ENCODE data around the gene CD164.
A peak's percentile ranks its signal among the peaks of the same experiment; 100 is the strongest.

Gene CD164

DNA sequence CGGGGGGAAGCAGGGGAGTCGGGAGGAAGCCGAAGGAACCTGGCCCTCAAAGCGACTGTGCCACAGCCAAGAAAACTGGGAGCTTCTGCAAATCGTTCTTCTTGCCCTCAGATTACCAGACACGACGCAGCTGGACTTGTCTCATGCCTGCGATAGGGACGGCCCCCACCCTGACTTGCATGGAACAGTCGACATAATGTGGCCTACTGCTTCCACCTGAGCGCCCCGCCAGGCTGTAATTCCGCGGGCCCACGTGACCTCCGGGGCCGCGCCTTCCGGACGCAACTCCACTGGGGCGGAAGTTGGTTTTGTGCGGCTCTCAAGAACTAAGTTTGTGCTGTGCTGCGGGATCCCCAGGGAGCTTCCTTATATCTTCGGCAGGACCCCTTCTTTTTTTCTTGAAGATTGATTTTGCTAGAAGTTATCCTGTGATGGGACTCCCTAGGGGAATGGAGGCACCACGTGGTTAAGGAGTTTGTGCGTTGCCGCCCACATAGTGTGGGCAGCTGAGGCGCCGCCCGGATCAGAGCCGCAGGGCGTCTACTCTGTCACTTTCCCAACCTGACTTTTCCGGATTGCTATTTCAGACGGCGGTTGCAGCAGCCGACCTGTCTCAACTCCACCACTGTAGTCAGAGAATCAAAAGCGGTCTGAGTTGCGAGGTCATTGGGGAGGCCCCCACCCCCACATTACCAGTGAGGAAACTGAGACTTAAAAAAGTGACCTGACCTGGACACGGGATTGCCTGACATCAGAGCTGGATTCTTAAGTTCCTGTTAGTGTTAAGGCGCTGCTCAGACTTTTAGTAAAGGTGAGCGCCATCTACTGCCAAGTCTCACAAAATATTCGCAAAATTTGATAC lies 540 bp upstream of the CD164 start:
- peak; percentile 93 to 96 for DNase-seq
- Histone ChIP-seq H3K4me1 (peaks cover 0 to 36% (median 16%) of the 10 kb centered on the region in 4 donors), H3K4me3 (peak overlapping the region; percentile 84 to 95), H3K27me3 (no peaks in the 10 kb centered on the region), H3K36me3 (peaks cover 0 to 9% (median 5%) of the 10 kb centered on the region in 3 donors), H3K9me3 (no peaks in the 10 kb centered on the region), H3K27ac (peak overlapping the region; percentile 98 to 100)
- intact Hi-C loops (cut with DNase I; ENCODE audit: low total_unique reads) = loop anchor here (2.0 to 10.0 kb wide), 6 partner anchors 58 to 826 kb away; partner anchors contain the start of genes CEP57L1, PPIL6, SESN1 and SMPD2
- TF ChIP-seq, protein P1, sequence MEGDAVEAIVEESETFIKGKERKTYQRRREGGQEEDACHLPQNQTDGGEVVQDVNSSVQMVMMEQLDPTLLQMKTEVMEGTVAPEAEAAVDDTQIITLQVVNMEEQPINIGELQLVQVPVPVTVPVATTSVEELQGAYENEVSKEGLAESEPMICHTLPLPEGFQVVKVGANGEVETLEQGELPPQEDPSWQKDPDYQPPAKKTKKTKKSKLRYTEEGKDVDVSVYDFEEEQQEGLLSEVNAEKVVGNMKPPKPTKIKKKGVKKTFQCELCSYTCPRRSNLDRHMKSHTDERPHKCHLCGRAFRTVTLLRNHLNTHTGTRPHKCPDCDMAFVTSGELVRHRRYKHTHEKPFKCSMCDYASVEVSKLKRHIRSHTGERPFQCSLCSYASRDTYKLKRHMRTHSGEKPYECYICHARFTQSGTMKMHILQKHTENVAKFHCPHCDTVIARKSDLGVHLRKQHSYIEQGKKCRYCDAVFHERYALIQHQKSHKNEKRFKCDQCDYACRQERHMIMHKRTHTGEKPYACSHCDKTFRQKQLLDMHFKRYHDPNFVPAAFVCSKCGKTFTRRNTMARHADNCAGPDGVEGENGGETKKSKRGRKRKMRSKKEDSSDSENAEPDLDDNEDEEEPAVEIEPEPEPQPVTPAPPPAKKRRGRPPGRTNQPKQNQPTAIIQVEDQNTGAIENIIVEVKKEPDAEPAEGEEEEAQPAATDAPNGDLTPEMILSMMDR (IDR thresholded peaks at IDR 0.05) = peak; percentile 43 to 62

DNA sequence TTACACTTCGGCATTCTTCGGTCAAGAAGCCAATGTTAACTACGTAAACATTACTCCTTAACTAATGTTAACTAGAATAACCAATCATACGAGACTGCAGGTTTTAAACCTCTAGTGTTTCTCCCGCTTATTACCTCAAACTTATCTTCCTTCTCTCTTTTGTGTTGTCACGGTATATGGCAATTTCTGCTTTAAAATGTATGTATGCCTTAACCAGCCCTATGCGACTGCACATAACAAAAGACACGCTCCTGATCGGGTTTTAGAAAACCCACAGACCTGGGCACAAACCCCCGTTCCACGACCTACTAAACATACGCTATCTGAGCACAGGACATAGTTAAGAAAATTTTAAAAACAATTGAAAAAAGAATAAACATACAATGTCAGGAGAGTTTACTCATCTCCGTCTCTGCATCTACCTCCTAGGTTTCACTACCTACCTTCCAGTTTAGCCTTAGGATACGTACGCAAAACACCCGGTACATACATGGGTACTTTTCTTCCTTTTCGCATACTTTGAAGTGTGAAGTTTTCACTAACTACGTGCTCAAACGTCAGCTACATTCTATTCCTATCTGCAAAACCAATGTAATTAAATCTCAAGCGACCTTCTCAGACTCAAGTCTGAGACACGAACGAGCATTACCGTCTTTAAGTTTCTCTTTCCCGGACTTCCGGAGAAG lies 1.1 kb downstream of the CD164 start:
- H3K4me1 ChIP-seq = peaks cover 0 to 48% (median 16%) of the 10 kb centered on the region in 4 donors
- no peaks in the 10 kb centered on the region for H3K9me3 ChIP-seq
- H3K4me3 ChIP-seq = peak overlapping the region; percentile 84 to 95
- no peaks in the 10 kb centered on the region for H3K27me3 ChIP-seq
- DNase-seq = no peak
- peak overlapping the region; percentile 98 to 100 for H3K27ac ChIP-seq
- intact Hi-C loops (cut with DNase I; ENCODE audit: low total_unique reads) = loop anchor here (5.0 to 10.0 kb wide), 4 partner anchors 84 to 824 kb away; partner anchors contain the start of genes CEP57L1 and SESN1
- peaks cover 12 to 23% (median 21%) of the 10 kb centered on the region in 3 donors for H3K36me3 ChIP-seq
- TF ChIP-seq, protein P1 (IDR thresholded peaks at IDR 0.05) = no peak

DNA sequence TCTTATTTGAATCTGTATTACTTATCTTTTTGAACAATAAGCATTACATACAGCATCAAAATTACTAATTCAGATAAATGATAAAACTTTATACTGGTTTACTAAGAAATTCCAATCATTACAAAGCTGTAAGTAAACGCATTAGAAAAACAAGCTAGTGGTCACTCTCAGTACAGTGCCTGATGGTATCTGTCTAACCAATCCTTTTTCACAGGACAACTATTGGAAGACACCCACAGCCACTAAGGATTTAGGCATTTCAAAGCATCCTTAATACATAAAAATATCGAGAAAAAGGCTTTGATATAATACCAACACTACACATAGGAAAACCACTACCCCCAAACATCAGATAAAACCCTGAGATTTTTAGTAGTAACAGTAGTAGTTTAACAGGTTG lies 2.6 kb downstream of the CD164 start:
- intact Hi-C loops (cut with DNase I; ENCODE audit: low total_unique reads) = loop anchor here (5.0 to 10.0 kb wide), 4 partner anchors 82 to 822 kb away; partner anchors contain the start of genes CEP57L1 and SESN1
- H3K4me1 ChIP-seq = peaks cover 0 to 50% (median 16%) of the 10 kb centered on the region in 4 donors
- no peaks in the 10 kb centered on the region for H3K27me3 ChIP-seq
- no peak for DNase-seq
- no peaks in the 10 kb centered on the region for H3K9me3 ChIP-seq
- TF ChIP-seq, protein P1 (IDR thresholded peaks at IDR 0.05) = no peak
- peaks cover 27 to 36% (median 35%) of the 10 kb centered on the region in 3 donors for H3K36me3 ChIP-seq
- H3K4me3 ChIP-seq = peak overlapping the region; percentile 84 to 95
- peak overlapping the region; percentile 12 to 98 for H3K27ac ChIP-seq

DNA sequence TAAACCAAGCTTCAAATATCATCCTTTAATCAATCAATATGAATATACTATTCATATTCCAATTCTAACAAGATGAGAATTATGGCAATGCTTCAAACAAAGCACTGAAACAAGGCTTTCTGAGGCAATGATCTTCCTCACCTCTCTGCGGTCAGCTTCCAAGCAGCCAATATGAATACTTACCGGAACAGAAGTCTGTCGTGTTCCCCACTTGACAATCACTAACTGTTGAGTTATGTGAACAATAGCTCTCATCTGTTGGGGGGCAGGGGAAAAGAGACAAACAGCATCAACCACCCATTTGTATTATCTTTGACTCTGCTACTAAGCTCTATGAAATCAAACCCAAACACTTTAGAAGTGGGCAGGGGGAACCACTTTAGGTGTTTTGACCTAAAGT lies 4.5 kb downstream of the CD164 start:
- intact Hi-C loops (cut with DNase I; ENCODE audit: low total_unique reads) = no loop called here
- DNase-seq = no peak
- H3K27ac ChIP-seq = no peak overlapping the region
- TF ChIP-seq, protein P1 (IDR thresholded peaks at IDR 0.05) = no peak
- peaks cover 0 to 55% (median 10%) of the 10 kb centered on the region in 4 donors for H3K4me1 ChIP-seq
- peaks cover 44 to 55% (median 51%) of the 10 kb centered on the region in 3 donors for H3K36me3 ChIP-seq
- no peaks in the 10 kb centered on the region for H3K9me3 ChIP-seq
- no peak overlapping the region for H3K4me3 ChIP-seq
- no peaks in the 10 kb centered on the region for H3K27me3 ChIP-seq

DNA sequence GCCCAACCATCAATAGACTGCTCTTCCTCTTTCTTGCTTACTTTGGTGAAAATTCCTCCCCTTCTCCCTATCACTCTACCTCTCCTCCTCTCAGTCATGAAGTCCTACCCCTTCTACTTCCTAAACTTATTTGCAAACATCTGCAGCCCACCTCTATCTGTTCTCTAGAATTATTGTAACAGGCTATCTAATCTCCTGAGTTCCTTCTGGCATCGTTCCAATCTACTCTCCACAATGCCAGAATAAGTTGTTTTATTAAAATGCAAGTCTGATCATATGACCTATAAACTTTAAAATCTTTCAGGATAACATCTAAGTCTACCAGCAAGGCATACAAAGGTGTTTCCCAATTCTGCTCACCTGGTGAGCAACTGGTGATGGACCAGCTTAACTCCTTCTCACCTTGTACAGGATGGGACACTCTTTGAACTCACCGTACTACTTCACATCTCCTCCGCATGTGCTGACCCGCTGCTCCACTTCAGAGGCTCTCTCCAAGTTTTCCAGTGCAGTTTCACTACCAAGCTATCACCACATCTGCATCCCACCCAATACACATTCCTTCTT lies 7.9 kb downstream of the CD164 start:
- Histone ChIP-seq H3K27me3 (no peaks in the 10 kb centered on the region), H3K4me3 (no peak overlapping the region), H3K4me1 (peaks cover 0 to 72% (median 14%) of the 10 kb centered on the region in 4 donors), H3K36me3 (peaks cover 59 to 75% (median 59%) of the 10 kb centered on the region in 3 donors), H3K27ac (no peak overlapping the region), H3K9me3 (no peaks in the 10 kb centered on the region)
- TF ChIP-seq, protein P1 (IDR thresholded peaks at IDR 0.05) = no peak
- DNase-seq = no peak
- intact Hi-C loops (cut with DNase I; ENCODE audit: low total_unique reads) = no loop called here
